ENCODE measurements around the gene ASCC1.

The ASCC1 gene

DNA sequence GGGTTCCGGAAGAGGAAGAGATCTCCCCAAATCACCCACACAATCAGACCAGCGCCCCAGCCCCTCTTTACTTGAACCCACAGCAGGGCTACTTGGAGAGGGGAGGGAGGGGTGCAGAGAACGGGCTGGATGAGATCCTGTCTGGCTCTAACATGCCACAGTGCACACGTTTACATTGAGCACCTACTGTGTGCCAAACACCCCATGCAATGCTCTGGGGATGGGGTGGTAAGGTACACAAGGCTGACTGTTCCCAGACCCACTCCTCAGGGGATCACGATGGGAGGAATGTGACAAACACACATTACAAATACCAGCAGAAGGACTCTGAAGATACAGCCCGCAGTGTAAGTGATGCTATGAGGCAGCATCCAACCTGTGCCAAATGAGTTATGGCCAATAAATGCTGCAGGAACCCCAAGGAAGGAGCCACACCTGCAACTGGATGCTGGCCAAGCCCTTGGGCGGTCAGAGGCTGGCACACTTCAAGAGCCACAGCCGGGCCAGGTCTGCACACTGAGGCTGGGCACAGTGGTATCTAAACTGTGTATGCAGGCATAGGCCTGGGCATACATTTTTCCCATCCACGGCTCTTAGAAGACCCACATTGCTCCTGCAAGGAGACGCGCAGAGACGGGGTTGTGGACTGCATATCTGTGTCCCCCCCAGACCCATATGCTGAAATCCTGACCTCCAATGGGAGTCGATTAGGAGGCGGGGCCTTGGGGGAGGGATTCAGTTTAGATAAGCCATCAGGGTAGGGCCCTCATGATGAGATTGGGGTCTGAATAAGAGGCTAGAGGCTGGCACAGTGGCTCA is 134.1 kb downstream of the ASCC1 start:
- DNase-seq (ENCODE audit: low spot score) = no peak

DNA sequence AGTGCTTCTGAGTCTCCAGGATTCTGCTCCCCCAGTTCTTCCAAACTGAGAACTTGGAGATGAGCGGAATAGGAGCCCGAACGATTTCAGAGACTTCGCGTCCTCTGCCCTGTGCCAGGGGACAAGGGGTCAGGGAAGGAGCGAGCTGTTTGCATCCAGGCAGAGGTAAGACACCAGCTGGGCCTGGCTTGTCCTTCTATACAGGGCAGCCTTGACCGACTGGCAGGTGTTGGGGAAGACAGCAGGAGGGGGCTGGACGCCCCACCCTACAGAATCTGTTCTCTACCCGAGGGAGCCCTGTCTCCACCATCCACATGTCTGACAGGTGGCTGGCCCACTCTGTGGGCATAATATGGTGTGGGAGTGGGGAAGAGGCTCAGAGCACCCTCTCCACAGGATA is 134.9 kb downstream of the ASCC1 start:
- no peak for DNase-seq (ENCODE audit: low spot score)

DNA sequence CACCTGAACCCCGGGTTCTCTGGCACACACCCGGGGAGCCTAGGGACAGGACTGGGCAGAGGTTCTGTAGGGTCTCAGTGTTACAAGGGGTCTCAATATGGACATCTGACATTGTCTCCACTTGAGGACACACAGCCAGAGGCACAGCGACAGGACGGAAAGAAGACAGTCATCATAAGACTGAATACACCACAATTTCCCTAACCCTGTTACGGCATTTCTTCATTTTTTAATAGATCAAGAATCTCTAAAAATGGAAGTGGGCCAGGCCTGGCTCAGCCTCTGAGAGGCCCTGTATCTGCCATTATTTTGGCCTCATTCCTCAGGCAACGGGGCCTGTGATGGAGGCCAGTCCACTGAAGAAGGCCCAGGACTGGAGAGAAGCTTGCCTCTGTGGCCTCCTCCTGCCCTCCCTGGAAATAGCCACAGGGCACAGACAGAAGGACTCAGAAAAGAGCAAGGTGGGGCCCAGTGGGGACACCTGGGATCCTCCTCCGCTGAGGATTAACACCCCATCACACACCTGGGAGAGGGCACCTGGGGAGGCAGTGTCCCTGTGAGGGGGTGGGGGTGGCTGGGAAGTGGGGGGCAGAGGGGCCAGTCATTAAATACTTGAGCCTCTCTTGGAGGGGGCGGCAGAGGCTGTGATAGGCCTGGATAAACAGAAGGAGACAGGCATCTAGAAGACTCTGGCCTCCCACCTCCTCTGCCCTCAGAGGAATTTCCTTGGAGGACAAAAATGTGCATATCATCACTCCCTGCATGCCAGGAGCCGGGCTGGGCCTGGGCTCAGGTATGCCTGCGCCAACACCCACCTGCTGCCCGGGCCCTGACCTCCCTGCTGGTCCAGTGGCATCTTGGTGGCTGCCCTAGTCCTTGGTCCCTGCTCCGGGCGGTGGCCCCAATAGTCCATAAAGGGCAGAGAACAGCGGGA is 135.8 kb downstream of the ASCC1 start:
- no peak for DNase-seq (ENCODE audit: low spot score)

DNA sequence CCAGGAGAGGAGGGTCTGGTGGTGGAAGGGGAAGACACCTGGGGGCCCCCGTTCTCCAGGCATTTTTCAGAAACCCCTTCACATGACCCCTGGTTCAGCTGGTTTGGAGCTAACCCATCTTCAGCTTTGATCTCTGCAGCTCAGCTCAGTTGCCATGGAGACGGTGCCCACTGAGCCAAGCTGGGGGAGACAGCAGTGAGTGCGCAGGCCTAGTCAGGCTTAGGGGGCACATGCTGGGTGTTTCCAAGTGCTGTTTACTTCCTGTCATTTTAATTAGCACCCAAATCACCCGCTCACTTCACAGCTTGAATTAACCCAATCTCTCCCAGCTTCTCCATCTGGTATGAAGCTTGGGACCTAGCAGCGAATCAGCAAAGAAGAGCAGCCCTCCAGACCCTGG is 136.7 kb downstream of the ASCC1 start:
- no peak for DNase-seq (ENCODE audit: low spot score)

DNA sequence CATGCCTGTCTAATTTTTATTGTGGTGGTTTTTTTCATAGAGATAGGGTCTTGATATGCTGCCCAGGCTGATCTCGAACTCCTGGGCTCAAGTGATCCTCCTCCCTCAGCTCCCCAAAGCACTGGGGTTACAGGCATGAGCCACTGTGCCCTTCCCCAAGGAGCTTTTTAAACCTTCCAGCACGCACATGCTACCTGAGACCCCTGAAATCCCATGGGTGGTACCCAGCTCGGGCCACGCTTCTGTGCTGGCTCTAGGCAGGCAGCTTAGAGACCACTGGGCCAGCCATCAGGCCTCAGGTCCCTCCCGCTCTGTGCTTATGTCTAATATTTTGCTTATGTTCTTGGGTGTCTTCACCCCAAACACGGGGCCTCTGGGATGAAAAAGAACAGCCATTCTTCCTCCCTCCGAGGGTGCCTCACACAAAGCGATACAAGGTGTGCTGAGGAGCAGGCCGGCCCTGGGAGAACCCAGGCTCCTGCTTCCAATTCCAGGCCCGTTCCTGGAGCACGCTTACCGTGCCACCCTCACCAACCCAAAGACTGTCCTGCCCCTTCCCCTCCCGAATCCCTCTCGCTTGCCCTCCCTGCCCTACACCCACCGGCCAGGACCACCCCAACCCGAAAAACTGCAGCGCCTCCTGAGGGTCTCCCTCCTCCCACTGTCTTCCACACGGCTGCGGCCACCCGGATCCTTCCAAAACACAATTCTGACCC is 138.6 kb downstream of the ASCC1 start:
- DNase-seq (ENCODE audit: low spot score) = no peak

DNA sequence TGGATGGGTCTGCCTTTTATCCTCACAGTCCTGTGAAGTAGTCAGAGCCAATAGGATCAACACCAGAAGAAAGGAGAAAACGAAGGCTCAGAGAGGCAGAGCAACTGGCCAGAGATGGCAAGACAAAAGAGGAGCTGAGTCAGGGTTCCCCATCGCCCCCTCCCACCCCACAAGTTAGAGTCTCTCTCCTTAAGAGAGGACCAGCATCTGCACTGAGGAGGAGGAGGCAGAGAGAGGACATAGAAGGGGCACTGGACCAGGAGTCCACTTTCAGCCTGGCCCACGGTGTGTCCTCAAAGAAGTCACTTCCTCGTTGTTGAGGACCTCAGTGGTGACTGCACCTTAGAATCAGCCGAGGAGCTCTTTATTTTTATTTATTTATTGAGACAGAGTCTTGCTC is 139.3 kb downstream of the ASCC1 start:
- no peak for DNase-seq (ENCODE audit: low spot score)

DNA sequence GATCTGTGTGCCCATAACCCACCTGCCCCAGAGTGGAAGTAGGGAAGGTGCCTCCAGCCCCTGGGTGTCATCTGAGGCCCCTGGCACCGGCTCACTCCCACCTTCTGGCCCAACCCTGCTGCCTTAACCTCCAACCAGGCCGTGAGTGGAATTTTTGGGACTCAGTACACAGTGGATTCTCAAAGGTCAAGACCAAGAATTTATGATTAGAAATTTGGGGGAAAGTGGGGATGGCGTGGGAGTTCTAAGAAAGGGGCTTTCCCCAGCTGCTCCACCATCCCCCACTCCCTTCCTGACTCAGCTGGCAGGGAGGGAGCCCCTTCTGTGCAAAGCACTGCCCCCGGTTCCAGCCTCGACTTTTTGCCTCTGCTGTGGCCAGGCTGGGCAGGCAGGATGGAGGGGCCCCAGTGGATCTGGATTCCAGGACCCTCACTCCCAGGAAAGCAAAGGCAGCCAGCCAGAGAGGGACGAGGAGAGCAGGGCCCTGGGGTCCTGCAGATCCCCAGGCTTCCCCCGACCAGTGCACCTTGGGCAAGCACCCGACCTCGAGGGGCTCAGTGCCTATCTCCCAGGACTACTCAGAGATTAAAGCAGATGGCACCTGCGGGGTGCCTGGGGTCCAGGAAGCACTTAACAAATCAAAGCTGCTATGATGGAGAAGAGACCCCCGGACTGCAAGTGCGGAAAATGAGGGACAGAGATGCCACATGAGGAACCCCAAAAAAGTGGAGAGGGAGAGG is 140.5 kb downstream of the ASCC1 start:
- no peak for DNase-seq (ENCODE audit: low spot score)

DNA sequence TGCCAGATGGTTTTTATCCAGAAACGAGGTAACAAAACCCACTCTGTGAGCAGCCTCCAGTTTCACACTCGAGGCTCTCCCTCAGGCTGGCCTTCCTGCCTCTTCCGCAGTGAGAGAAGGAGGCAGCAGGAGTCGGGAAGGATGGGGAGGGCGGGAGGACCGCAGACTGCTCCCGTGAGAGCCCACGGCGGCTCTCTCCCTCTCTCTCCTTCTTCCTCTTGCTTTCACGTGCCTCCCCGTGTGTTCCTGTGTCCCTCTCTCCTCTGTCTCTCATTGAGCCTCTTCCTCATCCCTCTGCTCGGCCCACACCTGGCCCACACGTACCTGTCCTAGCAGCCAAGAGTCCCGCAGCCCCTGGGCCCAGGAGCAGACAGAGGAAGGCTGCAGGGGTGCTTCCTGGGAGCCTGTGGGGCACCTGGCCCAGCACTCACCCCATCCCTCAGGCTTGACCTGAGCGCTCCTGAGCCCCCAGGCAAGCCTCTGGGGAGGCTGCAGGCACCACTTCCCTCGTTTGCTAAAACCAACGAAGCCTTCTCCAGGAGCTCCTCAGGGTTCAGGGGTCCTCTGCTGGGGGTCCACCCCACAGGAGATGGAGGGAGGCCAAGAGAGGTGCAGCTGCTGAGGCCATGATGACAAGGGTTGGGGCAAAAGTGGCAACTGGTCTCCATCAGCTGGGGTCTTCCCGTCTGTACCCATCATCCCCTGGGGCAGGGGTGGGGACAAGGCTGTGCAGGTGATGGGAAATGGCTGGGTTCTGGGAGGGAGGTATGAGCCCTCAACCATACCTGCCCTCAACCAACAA is 141.3 kb downstream of the ASCC1 start:
- no peak for DNase-seq (ENCODE audit: low spot score)

DNA sequence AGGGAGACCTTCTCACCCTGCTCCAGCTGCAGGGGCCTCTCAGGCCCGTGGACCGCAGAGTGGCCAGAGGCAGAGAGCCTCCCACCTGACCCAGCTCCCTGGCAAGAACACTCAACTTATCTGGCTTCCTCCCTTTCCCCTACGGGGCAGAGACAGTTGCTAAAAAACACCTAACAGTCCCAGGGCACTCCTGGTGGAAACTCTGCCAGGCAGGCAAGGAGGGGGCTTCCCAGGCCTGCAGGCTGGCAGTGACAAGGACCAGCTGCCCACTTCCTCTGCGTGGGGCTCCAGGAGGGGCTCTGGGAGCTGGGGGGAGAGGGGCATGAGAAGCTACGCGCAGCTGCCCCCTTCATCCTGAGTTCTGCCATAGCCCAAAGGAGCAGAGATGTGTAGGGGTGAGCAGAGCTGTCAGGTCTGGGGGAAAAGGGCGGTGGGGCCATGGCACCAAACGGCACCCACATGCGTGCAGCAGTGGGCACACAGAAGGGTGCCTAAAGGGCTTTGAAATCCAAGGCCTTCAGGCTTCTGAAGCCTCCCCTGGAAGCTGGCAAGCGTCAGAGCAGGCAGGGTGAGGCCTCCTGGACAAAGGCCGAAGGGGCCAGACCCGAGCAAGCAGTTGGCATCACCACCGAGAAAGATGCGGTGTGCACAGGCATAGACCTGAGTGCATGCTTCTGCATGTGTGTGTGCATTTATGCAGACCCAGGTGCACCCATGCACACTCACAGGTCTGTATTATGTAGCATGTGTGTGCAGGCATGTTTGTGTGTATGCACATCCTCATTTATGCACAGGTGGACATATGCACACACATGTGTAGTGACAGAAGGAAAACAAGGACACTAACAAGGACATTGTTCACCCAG is 142.1 kb downstream of the ASCC1 start:
- DNase-seq (ENCODE audit: low spot score) = no peak

DNA sequence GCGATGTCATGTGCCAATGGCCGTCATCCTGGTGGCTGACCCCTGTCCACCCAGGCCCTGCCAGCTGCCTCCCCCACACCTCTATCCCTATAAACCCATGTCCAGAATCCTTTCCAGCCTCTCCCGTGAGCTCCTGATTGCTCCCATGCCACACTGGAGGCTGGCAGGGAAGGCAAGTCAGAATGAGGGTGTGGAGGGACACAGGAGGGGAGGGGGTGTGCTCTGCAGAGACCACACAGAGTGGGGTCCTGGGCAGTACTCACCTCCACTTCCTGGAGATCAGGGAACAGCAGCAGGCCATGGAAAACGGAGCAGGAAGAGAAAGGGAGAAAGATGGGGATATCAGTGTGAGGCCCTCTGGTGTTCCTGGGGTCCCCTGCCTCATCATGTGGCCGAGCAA is 143.4 kb downstream of the ASCC1 start:
- DNase-seq (ENCODE audit: low spot score) = no peak

DNA sequence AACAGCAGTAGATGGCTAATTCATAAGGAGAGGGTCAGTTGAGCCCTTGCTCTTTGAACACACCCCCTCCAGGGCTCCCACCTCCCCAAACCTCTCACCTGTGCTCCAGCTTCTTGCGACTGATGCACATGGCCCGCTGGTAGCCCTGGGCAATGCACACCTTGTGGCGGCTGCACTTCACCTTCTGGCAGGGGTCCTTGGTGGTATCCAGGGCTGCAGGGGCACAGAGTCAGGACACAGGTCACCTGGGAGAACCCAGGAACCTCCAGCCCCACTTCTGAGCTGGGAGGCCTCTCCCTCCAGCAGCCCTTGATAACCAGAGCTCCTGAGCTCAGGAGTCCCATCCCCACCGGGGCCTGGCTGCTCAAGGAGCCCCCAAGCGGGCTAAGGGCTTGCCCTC is 144.0 kb downstream of the ASCC1 start:
- no peak for DNase-seq (ENCODE audit: low spot score)

DNA sequence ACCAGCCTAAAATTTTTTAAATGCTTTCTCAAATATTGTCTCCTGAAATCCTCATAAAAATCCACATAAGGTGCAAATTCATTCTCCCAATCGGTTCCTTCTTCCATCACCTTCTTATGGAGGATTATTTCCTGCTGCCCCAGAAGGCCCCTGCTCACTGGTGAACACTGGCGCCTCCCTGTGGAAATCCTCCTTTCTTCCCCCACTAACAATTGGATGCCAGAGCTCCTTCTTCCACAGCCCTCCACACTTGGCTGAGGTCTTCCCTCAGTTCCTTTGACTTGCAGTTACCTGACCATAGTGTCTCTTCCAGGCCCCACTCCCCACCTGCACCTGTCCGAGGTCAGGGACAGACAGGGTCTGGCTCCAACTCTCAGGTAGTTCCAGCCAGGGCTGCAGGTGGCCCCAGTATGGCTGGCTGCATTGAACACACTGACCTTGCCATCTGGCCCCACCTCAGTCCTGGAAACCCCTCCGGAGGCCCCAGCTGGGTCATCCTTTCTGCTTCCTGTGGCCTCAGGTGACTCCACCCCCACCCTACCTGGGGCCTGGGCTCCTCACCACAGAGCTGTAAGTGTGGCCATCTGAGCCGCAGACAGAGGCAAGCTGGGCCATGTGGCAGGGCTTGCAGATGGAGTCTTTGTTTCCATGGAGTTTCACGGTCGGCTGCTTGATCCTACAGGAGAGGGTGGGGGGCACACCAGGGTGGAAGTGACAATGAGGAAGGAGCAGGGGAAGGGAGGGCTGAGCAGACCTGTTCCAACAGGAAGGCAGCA is 146.1 kb downstream of the ASCC1 start:
- DNase-seq (ENCODE audit: low spot score) = no peak

DNA sequence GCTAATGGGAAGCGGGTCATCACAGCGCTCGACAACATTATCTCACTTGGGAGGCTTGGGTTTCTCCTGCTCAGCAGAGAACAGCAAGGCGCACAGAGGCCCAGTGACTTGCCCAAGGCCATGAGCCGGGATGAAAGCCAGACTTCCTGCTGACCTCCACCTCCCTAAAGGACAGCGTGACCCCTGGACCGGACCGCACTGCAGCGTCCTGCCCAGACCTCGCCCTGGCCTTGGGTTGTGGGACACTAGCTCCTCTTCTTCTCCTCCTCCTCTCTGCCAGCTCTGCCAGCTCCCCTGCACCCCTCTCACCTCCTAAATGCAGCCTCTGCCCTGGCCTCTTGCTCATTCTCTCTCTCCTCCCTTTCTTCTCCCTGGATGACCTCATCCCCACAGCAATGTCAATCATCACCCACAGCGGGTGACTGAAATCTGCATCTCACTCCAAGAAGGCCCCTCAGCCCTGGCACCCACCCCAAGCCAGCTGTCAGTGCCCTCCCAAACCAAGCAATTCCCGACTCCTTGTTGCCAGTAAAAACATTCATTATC is 147.1 kb downstream of the ASCC1 start:
- no peak for DNase-seq (ENCODE audit: low spot score)

DNA sequence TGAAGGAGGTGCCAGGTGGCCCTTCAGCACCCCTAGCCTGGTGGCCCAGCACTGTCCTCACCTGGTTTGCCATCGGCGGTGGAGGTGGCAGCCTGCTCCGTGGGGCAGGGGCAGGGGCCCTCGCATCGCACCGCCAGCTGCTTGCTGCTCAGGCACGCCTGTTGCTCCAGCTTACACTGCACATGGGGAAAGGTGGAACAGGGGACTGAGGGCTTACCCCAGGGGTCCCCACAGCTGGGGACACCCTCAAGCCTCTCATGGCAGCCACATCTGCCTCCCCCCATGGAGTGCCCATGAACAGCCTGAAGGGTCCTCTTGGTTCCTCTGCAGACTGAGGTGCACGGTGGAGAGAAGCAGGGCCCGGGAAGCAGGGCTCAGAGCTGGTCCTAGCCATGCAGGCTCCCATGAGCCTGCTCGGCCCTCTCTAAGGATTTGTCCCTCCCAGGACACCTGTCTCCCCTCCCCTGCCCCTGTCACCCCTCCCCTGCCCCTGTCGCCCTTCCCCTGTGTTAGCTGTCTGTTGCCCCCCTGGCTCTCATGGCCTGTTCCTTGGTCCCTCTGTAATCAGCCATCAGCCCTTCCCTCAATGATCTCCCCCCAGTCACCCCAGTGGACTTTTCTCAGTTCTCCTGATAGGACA is 147.8 kb downstream of the ASCC1 start:
- DNase-seq (ENCODE audit: low spot score) = no peak

DNA sequence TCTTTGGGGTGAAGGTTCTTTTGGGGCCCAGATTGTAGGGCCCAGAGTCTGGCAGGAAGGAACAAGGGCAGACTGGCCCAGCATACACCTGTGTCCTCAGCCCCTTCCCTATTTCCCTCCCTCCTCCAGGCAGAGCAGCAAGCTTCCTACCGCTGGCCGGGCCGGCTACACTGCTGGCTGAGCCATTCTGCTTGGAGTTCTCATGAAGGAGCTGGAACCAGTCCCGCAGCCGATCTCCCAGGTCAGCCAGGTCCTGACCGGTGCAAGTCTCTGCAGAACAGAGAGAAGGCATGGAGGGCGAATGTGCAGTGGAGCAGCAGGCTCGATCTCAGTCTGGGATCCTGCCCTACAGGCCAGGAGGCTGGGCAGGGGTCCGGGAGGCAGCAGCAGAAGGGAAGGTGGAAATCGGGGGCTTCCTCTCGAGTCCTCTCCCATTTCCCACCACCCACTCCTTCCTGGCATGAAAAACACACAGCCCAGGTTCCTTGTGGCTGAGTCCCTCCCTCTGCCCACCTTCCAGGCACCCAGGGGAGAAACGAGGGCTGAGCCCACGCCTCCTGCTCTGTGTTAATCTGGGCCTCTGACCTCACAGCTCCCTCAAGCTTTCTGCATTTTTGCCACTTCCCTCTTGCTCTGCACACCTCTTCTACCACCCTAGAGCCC is 148.5 kb downstream of the ASCC1 start:
- DNase-seq (ENCODE audit: low spot score) = no peak

DNA sequence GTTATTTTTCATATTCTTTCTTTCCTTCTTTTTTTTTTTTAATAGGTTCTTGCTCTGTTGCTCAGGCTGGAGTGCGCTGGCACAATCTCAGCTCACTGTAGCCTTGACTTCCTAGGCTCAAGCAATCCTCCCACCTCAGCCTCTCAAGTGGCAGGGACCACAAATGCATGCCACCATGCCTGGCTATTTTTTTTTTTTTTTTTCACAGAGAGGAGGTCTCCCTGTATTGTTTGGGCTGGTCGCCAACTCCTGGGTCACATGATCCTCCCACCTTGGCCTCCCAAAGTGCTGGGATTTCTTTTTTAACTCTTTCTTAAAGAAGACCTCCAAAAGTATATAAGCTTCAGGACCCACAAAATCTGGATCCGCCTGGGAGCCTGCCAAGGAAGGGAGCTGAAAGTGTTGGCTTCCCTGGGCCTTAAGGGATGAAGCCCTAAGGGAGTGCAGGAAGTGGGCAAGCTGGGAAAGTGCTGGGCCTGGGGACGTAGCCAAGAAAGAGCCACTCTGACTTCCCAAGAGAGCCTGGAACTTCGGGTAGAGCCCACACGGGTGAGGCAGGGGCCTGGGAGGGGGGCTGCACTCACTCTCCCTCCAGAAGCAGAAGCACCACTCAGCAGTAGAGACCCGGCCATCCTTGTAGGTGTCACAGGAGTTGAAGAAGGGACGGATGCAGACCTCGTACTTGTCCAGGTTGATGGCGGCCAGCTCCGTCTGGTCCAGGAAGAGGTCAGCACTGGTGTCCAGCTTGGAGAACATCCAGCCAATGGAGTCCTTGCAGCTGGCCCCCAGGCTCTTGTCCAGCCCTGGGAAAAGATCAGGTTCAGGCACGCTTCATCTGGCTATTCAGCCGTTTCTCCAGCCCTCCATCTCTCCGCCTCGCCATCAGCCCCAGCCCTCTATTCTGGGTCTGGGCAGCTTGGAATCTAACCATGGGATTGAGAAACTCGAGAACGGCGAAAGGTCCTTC is 149.5 kb downstream of the ASCC1 start:
- DNase-seq (ENCODE audit: low spot score) = no peak
